ENCODE data around the gene ENTPD6.
A peak's percentile ranks its signal among the peaks of the same experiment; 100 is the strongest.

Gene ENTPD6

DNA sequence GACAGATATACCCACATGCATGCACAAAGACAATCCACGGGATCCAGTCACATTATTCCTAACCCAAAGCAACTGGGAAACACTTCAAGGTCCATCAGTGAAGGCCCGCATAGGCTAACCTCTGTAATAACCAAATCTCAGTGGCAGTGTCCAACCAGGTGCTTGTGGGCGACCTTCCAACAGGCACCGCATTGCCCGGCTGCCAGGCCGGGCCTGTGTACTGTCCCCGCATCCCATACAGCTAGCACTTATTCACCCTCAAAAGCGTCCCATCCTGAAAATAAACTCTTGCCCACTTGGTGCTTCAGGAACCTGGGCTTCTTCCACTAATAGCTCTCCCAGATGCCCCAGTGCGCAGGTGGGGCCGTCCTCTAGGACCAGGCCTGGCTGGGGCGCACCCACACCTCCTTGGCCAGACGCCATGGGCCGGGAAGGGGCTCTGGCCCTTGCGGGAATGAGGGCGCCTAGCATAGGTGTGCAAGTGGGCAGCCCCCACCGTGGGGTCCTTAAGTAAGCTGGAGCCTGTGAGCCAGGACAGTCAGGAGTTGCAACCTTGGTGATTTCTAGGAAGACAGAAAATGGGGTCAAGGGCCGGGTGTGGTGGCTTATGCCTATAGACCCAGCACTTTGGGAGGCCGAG is 1.1 kb upstream of the ENTPD6 start:
- no peak for TF ChIP-seq FOXM1 (IDR thresholded peaks at IDR 0.05; ENCODE audit: borderline replicate concordance, low read depth)
- no peak for TF ChIP-seq EGR1 (IDR thresholded peaks at IDR 0.05)
- TF ChIP-seq EP300 (IDR thresholded peaks at IDR 0.05; ENCODE audit: borderline replicate concordance), result no peak
- TF ChIP-seq TAF1 (IDR thresholded peaks at IDR 0.05; ENCODE audit: low read depth), result no peak
- no peak for TF ChIP-seq RAD21 (IDR thresholded peaks at IDR 0.05; ENCODE audit: low read depth)

DNA sequence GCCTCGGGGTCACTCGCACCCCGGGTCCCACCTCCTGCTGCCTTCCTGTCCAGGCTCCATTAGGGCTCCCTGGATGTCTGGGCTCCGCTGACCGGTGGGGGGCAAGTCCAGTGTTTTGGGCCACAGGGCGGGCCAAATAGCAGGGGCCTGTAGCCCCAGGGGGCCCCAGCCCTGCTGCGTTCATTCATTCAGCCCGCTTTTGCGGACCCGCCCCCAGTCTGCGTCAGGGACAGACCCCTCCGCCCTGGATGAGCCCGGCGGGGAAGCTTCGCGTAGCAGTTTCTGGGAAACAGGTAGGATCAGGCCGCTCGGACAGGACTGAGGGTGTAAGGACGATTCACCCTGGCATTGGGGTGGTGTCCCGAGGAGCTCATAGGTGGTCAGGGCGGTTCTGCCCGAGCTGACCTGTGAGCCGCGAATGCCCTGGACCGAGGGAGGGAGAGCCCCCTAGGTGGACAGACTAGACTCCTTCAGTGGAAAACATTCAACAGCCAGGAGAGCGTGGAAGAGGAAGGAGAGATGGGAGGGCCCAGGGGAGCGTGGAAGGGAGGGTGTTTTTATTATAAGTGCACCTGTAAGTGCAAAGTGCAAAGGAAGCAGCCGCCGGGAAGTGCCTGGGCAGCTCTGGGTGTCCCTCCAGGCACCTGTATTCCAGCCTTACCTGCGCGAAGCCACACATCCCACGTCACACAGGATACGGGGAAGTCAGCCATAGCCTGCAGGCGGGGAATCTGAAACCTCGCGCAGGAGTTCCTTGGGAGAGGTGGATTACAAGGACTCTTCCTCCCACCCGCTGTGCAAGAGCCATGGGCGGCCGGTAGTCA is 662 bp downstream of the ENTPD6 start:
- TF ChIP-seq, protein P1, sequence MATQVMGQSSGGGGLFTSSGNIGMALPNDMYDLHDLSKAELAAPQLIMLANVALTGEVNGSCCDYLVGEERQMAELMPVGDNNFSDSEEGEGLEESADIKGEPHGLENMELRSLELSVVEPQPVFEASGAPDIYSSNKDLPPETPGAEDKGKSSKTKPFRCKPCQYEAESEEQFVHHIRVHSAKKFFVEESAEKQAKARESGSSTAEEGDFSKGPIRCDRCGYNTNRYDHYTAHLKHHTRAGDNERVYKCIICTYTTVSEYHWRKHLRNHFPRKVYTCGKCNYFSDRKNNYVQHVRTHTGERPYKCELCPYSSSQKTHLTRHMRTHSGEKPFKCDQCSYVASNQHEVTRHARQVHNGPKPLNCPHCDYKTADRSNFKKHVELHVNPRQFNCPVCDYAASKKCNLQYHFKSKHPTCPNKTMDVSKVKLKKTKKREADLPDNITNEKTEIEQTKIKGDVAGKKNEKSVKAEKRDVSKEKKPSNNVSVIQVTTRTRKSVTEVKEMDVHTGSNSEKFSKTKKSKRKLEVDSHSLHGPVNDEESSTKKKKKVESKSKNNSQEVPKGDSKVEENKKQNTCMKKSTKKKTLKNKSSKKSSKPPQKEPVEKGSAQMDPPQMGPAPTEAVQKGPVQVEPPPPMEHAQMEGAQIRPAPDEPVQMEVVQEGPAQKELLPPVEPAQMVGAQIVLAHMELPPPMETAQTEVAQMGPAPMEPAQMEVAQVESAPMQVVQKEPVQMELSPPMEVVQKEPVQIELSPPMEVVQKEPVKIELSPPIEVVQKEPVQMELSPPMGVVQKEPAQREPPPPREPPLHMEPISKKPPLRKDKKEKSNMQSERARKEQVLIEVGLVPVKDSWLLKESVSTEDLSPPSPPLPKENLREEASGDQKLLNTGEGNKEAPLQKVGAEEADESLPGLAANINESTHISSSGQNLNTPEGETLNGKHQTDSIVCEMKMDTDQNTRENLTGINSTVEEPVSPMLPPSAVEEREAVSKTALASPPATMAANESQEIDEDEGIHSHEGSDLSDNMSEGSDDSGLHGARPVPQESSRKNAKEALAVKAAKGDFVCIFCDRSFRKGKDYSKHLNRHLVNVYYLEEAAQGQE (IDR thresholded peaks at IDR 0.05; ENCODE audit: low read depth), result no peak
- no peak for TF ChIP-seq TAF1 (IDR thresholded peaks at IDR 0.05; ENCODE audit: low read depth)
- TF ChIP-seq RAD21 (IDR thresholded peaks at IDR 0.05; ENCODE audit: low read depth), result no peak
- no peak for TF ChIP-seq FOXM1 (IDR thresholded peaks at IDR 0.05; ENCODE audit: borderline replicate concordance, low read depth)
- no peak for TF ChIP-seq CREB1 (IDR thresholded peaks at IDR 0.05; ENCODE audit: low read depth)
- TF ChIP-seq TCF12 (IDR thresholded peaks at IDR 0.05; ENCODE audit: low read depth), result 0 out of 2 replicates have a peak, but pooled peaks have one; percentile 15
- TF ChIP-seq, protein P2, sequence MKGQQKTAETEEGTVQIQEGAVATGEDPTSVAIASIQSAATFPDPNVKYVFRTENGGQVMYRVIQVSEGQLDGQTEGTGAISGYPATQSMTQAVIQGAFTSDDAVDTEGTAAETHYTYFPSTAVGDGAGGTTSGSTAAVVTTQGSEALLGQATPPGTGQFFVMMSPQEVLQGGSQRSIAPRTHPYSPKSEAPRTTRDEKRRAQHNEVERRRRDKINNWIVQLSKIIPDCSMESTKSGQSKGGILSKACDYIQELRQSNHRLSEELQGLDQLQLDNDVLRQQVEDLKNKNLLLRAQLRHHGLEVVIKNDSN (IDR thresholded peaks at IDR 0.05), result no peak
- no peak for TF ChIP-seq NFIC (IDR thresholded peaks at IDR 0.05)
- TF ChIP-seq, protein P3, sequence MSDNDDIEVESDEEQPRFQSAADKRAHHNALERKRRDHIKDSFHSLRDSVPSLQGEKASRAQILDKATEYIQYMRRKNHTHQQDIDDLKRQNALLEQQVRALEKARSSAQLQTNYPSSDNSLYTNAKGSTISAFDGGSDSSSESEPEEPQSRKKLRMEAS (IDR thresholded peaks at IDR 0.05), result peak; percentile 21; the same call in 1 of the 2 replicates
- TF ChIP-seq ZBTB7A (IDR thresholded peaks at IDR 0.05; ENCODE audit: low read depth), result no peak
- TF ChIP-seq CEBPB (IDR thresholded peaks at IDR 0.05), result no peak
- no peak for TF ChIP-seq EP300 (IDR thresholded peaks at IDR 0.05; ENCODE audit: borderline replicate concordance)
- TF ChIP-seq TEAD4 (IDR thresholded peaks at IDR 0.05), result no peak
- TF ChIP-seq YY1 (IDR thresholded peaks at IDR 0.05; ENCODE audit: low read depth), result peak; percentile 70; the same call in 1 of the 2 replicates
- no peak for TF ChIP-seq EGR1 (IDR thresholded peaks at IDR 0.05)

DNA sequence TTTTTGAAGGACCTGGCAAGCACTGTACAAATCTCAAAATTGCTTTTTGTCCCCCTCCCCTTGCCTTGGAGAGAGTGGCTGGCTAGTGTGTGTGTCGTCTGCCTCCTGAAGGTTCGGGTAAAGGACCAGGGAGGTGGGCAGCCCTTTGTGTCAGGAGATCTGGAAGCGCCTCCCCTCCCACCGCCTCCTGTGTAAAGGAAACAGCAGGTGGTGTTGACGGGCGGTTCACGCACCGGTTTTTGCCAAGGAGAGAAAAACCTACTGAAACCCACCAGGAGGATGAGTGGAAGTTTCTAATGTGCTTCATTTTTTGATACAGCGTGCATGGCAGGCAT is 1.2 kb downstream of the ENTPD6 start:
- TF ChIP-seq, protein P3 (IDR thresholded peaks at IDR 0.05), result 0 out of 2 replicates have a peak, but pooled peaks have one; percentile 1
- no peak for TF ChIP-seq EGR1 (IDR thresholded peaks at IDR 0.05)

DNA sequence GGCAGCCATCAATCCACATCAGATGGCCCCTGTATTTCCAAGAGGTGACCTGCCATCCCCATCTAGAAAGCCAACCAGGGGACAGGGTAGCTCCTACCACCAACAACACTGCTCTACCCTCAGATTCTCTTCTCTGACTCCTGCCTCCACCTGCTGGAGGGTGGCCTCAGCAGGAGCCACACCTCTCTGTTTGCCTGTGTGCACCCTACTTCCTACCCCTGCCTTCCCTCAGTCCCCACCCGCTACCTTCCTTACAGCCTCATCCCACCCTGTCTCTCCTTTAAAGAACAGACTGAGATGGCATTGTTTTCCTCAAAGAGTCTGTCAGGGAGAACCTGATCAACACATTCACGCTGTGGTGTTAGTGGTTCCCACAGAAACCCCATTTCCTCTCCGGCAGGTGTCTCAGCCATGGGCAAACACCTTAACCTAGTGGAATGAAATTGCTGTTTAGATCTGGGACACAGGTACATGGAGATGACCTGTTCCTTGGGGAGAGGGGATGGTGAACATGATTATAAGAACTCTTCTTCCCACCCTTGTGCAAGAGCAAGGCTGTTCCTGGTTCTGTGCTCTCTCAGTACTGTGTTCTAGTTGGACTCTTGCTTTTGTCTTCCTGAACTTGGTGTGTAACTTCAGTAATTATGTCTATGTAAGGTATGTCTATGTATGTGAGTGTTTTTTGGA is 1.8 kb downstream of the ENTPD6 start:
- TF ChIP-seq YY1 (IDR thresholded peaks at IDR 0.05; ENCODE audit: low read depth) (no peak), EP300 (IDR thresholded peaks at IDR 0.05; ENCODE audit: borderline replicate concordance) (no peak), CREB1 (IDR thresholded peaks at IDR 0.05; ENCODE audit: low read depth) (no peak), NFIC (IDR thresholded peaks at IDR 0.05) (no peak), EGR1 (IDR thresholded peaks at IDR 0.05) (no peak), FOXM1 (IDR thresholded peaks at IDR 0.05; ENCODE audit: borderline replicate concordance, low read depth) (no peak), TCF12 (IDR thresholded peaks at IDR 0.05; ENCODE audit: low read depth) (no peak), ZBTB7A (IDR thresholded peaks at IDR 0.05; ENCODE audit: low read depth) (no peak), TEAD4 (IDR thresholded peaks at IDR 0.05) (no peak), TAF1 (IDR thresholded peaks at IDR 0.05; ENCODE audit: low read depth) (no peak), RAD21 (IDR thresholded peaks at IDR 0.05; ENCODE audit: low read depth) (no peak), CEBPB (IDR thresholded peaks at IDR 0.05) (no peak)
- TF ChIP-seq, protein P1 (IDR thresholded peaks at IDR 0.05; ENCODE audit: low read depth), result no peak
- TF ChIP-seq, protein P3 (IDR thresholded peaks at IDR 0.05), result no peak
- TF ChIP-seq, protein P2 (IDR thresholded peaks at IDR 0.05), result no peak

DNA sequence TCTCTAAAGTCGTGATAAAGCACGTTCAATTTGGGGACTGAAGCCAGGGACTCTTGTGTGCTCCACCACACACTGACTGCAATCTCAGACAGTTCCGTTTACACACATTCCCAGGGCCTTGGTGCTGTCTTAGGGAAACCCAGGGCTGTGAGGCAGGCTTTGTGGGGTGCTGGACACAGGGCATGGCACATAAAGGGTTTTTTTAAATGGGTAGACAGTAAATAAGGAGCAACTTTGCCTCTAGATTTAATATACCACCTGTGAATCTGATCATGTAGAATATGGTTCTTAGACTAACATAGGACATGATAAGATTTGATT is 2.3 kb downstream of the ENTPD6 start:
- TF ChIP-seq TAF1 (IDR thresholded peaks at IDR 0.05; ENCODE audit: low read depth), result no peak
- no peak for TF ChIP-seq FOXM1 (IDR thresholded peaks at IDR 0.05; ENCODE audit: borderline replicate concordance, low read depth)
- TF ChIP-seq TEAD4 (IDR thresholded peaks at IDR 0.05), result no peak
- TF ChIP-seq, protein P2 (IDR thresholded peaks at IDR 0.05), result no peak
- TF ChIP-seq, protein P3 (IDR thresholded peaks at IDR 0.05), result no peak
- no peak for TF ChIP-seq RAD21 (IDR thresholded peaks at IDR 0.05; ENCODE audit: low read depth)
- TF ChIP-seq NFIC (IDR thresholded peaks at IDR 0.05), result no peak
- no peak for TF ChIP-seq CREB1 (IDR thresholded peaks at IDR 0.05; ENCODE audit: low read depth)
- TF ChIP-seq CEBPB (IDR thresholded peaks at IDR 0.05), result no peak
- TF ChIP-seq ZBTB7A (IDR thresholded peaks at IDR 0.05; ENCODE audit: low read depth), result no peak
- no peak for TF ChIP-seq TCF12 (IDR thresholded peaks at IDR 0.05; ENCODE audit: low read depth)
- no peak for TF ChIP-seq EP300 (IDR thresholded peaks at IDR 0.05; ENCODE audit: borderline replicate concordance)
- TF ChIP-seq YY1 (IDR thresholded peaks at IDR 0.05; ENCODE audit: low read depth), result no peak
- TF ChIP-seq, protein P1 (IDR thresholded peaks at IDR 0.05; ENCODE audit: low read depth), result no peak
- no peak for TF ChIP-seq EGR1 (IDR thresholded peaks at IDR 0.05)
